ENCODE results near the gene ZNF584. TPM values are rescaled to one million over a fixed set of nuclear protein-coding genes. Genes with fewer than 3 reads are reported as not detected.

ZNF584 gene
- total RNA-seq, 6 experiments from 2014 or later, result 13.3 to 15.0 (median 14.0) TPM

DNA sequence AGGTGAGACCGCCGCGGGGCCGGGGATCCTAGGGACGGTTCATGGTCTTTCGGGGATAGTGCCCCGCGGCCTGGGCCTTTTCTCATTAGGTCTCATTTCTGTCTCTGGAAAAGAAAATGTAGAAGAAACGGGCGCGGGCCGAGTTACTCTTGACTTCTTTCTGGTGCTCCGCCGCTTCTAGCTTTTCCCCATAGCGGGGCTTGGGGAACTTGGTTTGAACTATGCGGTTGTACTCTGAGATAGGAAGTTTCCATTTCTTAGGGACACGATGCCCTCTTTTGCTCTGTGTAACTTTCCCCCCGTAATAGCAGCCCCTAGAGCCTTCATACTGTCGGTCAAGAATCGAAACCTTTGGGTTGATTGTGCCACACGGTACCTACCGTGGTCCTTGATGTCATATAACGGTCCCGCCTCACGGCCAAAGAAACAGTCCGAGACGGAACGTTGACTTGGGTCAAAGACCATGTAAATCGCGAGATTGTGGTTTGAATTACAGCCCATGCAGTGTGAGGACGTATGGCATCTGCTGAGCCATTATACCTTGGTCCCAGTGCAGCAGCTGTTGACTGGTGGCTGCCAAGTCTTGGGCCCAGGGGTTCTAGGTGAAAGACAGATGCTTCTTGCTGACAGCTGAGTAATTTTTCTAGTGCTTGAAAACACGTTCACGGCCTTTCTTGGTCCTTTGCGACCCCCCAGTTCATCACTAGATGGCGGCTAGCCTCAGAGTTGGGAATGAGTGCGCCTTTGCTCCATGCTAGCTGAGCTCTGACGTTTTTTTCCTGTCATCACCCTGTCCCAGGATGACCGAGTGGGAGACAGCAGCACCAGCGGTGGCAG, 20.9 kb upstream of the ZNF584 start:
- peak overlapping the region; percentile 99 for H3K4me3 Mint-ChIP-seq
- H3K9me3 Mint-ChIP-seq, result no peaks in the 10 kb centered on the region
- H3K27me3 Mint-ChIP-seq (ENCODE audit: insufficient read depth), result peaks cover 11% of the 10 kb centered on the region
- DNase-seq, result no peak
- peaks cover 30% of the 10 kb centered on the region for H3K36me3 Mint-ChIP-seq (ENCODE audit: low read depth)
- TF ChIP-seq, protein P1, sequence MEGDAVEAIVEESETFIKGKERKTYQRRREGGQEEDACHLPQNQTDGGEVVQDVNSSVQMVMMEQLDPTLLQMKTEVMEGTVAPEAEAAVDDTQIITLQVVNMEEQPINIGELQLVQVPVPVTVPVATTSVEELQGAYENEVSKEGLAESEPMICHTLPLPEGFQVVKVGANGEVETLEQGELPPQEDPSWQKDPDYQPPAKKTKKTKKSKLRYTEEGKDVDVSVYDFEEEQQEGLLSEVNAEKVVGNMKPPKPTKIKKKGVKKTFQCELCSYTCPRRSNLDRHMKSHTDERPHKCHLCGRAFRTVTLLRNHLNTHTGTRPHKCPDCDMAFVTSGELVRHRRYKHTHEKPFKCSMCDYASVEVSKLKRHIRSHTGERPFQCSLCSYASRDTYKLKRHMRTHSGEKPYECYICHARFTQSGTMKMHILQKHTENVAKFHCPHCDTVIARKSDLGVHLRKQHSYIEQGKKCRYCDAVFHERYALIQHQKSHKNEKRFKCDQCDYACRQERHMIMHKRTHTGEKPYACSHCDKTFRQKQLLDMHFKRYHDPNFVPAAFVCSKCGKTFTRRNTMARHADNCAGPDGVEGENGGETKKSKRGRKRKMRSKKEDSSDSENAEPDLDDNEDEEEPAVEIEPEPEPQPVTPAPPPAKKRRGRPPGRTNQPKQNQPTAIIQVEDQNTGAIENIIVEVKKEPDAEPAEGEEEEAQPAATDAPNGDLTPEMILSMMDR (IDR thresholded peaks at IDR 0.05), result no peak
- H3K4me1 Mint-ChIP-seq (ENCODE audit: low read depth), result peaks cover 30% of the 10 kb centered on the region
- H3K27ac Mint-ChIP-seq, result peak overlapping the region; percentile 97

- Mint-ChIP-seq H3K27me3 (ENCODE audit: insufficient read depth) (peaks cover 11% of the 10 kb centered on the region), H3K4me1 (ENCODE audit: low read depth) (peaks cover 30% of the 10 kb centered on the region), H3K4me3 (peak overlapping the region; percentile 99), H3K27ac (peak overlapping the region; percentile 97), H3K36me3 (ENCODE audit: low read depth) (peaks cover 30% of the 10 kb centered on the region), H3K9me3 (no peaks in the 10 kb centered on the region)
- no peak for DNase-seq
- TF ChIP-seq, protein P1 (IDR thresholded peaks at IDR 0.05), result no peak
These were observed 20.3 kb upstream of the ZNF584 start for GRCh38 chr19:58388175-58388526.

DNA sequence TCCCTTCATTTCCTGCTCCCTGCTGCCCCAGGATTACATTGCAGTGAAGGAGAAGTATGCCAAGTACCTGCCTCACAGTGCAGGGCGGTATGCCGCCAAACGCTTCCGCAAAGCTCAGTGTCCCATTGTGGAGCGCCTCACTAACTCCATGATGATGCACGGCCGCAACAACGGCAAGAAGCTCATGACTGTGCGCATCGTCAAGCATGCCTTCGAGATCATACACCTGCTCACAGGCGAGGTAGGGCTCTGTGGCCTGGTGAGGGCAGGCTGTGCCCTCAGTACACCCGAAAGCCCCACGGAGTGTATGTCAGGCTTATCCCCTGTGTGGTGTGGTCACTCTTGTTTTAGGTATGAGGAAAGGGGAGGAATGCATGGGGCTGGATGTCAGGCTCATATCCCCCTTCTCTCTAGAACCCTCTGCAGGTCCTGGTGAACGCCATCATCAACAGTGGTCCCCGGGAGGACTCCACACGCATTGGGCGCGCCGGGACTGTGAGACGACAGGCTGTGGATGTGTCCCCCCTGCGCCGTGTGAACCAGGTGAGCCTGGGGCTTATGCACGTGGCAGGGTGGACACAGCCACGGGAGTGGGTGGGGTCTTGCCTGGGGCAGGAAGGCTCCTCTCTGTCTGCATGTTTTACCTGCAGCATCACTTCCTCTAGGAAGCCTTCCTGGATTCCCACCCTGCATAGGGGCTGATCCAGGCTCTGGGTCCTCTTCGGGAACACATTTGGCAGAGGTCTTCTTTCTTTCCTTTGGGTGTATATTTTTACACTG, 15.3 kb upstream of the ZNF584 start:
- no peak overlapping the region for H3K4me3 Mint-ChIP-seq
- H3K4me1 Mint-ChIP-seq (ENCODE audit: low read depth), result peaks cover 22% of the 10 kb centered on the region
- TF ChIP-seq, protein P1 (IDR thresholded peaks at IDR 0.05), result no peak
- peak overlapping the region; percentile 31; the same call in 1 of the 2 replicates for H3K27ac Mint-ChIP-seq
- H3K9me3 Mint-ChIP-seq, result no peaks in the 10 kb centered on the region
- peaks cover 7% of the 10 kb centered on the region; the same call in 1 of the 2 replicates for H3K27me3 Mint-ChIP-seq (ENCODE audit: insufficient read depth)
- peaks cover 42% of the 10 kb centered on the region for H3K36me3 Mint-ChIP-seq (ENCODE audit: low read depth)
- DNase-seq, result no peak

- Mint-ChIP-seq H3K4me3 (no peak overlapping the region), H3K27me3 (ENCODE audit: insufficient read depth) (peaks cover 7% of the 10 kb centered on the region; the same call in 1 of the 2 replicates), H3K27ac (no peak overlapping the region), H3K36me3 (ENCODE audit: low read depth) (peaks cover 36% of the 10 kb centered on the region), H3K9me3 (no peaks in the 10 kb centered on the region), H3K4me1 (ENCODE audit: low read depth) (peaks cover 16% of the 10 kb centered on the region)
- no peak for DNase-seq
- TF ChIP-seq, protein P1 (IDR thresholded peaks at IDR 0.05), result no peak
These were observed 14.8 kb upstream of the ZNF584 start for GRCh38 chr19:58393725-58394033.

GRCh38 chr19:58394821-58395219, 13.6 kb upstream of the ZNF584 start:
- DNase-seq, result no peak
- peak overlapping the region; percentile 43; the same call in 1 of the 2 replicates for H3K27ac Mint-ChIP-seq
- 0 out of 2 replicates have a peak, but pooled peaks cover 8% of the 10 kb centered on the region for H3K4me1 Mint-ChIP-seq (ENCODE audit: low read depth)
- H3K4me3 Mint-ChIP-seq, result no peak overlapping the region
- TF ChIP-seq, protein P1 (IDR thresholded peaks at IDR 0.05), result no peak
- H3K9me3 Mint-ChIP-seq, result no peaks in the 10 kb centered on the region
- H3K36me3 Mint-ChIP-seq (ENCODE audit: low read depth), result peaks cover 28% of the 10 kb centered on the region
- H3K27me3 Mint-ChIP-seq (ENCODE audit: insufficient read depth), result peaks cover 7% of the 10 kb centered on the region; the same call in 1 of the 2 replicates
